GM21786 (cell line): ENCODE measurements around the gene GRB2.
"Not testable (repeated sequence)": the region's sequence is repeated elsewhere in the genome, so short reads cannot be mapped to it uniquely, and the experiment has no call there.

Experiments used
- ATAC-seq: cut with Tn5 transposase; IDR thresholded peaks from one replicate; pipeline ENCODE4 v1.9.1; 2021; ENCODE audit not compliant: unreplicated experiment

Gene GRB2

GRCh38 chr17:75321506-75321905 lies 84.0 kb downstream of the GRB2 start:
- no peak for ATAC-seq

DNA sequence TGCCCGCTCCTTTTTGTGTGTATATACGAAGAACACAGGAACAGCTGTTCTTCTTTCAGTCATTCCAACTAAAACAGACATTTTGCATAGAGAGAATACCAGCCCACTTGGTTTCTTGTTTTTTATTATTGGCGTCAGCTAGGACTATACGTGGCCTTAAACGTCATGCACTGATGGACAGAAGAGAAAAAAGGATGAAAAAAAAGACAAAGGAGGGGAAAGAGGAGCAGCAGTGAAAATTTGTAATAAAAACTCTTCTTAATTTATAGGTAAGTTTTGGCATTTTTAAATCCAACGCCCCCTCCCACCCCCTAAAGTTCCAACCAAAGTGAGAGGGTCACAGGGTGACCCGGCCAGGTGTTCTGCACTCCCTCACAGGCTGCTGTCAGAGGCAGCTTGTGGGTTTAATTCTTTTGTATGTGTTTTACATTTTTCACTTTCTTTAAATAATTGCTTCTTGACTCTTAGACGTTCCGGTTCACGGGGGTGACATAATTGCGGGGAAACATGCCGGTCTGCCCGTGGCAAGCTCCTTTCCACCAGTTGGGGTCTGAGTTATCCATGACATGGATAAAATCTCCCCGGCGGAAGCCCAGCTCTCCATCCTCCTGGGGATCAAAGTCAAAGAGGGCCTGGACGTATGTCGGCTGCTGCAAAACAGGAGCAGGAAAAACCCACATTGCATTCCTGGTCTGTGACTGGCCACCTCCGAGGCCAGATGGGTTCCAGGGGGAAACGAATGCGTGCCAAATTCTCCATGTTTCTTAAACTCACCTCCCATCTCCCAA lies 85.4 kb downstream of the GRB2 start:
- no peak for ATAC-seq

- no peak for ATAC-seq
Observed at GRCh38 chr17:75318615-75319222, 86.8 kb downstream of the GRB2 start.

DNA sequence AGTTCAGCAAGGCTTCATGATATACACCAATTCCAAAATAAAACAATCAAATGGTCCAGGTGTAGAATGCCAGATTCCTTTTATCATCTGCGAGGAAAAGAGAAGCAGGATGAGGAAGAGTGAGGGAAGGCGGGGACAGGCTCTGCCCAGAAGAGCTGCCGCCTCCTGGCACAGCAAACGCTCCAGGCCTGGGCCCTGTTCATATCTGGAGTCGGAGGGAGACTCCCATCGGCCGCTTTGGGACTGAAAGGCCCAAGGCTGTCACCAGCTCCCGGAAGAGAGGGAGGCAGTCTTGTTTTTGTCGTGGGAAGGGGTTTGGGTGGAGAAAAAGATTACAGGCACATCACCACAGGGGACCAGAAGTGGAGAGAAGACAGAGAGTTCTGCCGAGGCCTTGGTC lies 87.3 kb downstream of the GRB2 start:
- no peak for ATAC-seq

- no peak for ATAC-seq
Observed at GRCh38 chr17:75317671-75318070, 87.8 kb downstream of the GRB2 start.

GRCh38 chr17:75316253-75316652 lies 89.2 kb downstream of the GRB2 start:
- ATAC-seq, result no peak

DNA sequence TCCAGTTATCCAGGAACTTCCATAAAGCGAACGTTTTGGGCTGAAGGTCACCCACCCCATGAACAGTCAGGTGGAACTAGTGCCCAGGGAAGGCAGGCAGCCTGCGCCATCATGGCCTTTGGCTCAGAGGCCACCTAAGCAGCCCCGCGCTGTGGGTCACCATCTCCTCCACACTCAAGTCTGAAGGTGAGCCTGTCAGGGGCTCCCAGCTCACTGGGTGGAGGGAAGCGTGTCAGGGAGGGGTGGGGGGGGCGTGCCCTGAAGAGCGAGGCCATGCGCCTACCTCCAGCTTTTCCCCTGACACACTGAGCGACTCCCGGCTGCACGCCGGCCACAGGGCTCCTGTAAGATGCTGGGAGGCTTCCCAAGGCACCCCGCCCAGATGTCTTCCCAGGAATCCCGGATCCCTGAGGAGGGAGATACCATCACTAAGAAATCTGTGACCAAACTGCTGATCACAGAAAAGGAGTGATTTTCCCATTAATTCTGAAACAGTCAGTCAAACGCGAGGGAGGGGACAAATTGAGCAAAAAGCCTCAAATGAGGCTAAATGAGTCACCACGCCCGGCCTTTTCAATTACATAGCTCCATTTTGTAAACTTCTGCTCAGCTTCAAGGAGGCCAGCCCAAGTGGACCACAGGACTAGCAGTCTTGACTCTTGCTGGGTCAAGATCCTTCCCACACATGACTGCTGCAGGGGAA lies 89.8 kb downstream of the GRB2 start:
- ATAC-seq, result no peak

GRCh38 chr17:75313941-75314551 lies 91.4 kb downstream of the GRB2 start:
- ATAC-seq, result no peak

GRCh38 chr17:75308732-75309629 lies 96.5 kb downstream of the GRB2 start:
- ATAC-seq, result no peak

DNA sequence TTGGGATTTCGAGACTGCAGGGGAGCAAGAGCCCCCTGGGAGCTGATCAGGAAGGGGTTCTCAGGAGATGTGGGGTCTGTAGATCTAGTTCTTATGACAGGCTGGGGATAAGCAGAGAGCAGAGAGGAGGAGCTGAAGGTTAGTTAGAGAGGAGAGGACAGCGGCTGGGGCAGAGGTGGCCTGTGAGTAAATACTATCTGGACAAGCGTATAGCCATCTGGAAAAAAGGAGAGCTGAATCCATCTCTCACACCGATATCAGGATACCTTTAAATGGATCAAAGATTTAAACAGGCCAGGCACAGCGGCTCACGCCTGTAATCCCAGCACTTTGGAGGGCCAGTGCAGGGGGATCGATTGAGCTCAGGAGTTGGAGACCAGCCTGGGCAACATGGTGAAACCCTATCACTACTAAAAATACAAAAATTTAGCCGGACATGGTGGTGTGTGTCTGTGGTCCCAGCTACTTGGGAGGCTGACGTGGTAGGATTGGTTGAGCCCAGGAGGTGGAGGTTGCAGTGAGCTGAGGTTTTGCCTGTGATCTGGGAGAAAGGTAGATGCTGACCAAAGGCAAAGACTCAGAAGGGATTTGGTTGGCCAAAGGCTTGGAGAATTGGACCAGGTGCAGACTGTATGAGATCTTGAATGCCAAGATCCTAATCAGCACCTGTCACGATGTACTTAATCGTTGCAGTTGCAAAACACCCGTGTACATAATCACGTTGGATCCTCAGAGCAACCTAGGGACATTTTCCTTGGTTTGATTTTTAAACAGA lies 97.3 kb downstream of the GRB2 start:
- no peak for ATAC-seq

- no peak for ATAC-seq
Observed at GRCh38 chr17:75301502-75302206, 103.8 kb downstream of the GRB2 start.

- ATAC-seq, result no peak
Observed at GRCh38 chr17:75301049-75301448, 104.4 kb downstream of the GRB2 start.

DNA sequence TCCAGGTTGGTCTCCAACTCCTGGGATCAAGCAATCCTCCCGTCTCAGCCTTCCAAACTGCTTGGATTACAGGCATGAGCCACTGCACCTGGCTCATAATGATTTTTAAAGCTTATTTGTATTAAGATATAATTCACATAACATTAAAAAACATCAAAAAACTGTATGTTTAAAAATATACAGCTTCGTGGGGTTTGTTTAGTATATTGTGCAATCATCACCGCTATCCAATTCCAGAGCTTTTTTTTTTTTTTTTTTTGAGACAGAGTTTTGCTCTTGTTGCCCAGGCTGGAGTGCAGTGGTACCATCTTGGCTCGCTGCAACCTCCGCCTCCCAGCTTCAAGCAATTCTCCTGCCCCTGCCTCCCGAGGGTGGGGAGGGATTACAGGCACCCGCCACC lies 105.2 kb downstream of the GRB2 start:
- no peak for ATAC-seq

- peak; percentile 73 for ATAC-seq
Observed at GRCh38 chr17:75295201-75296158, 110.0 kb downstream of the GRB2 start.

- ATAC-seq, result not testable (repeated sequence)
Observed at GRCh38 chr17:75292810-75293448, 112.5 kb downstream of the GRB2 start.

- peak; percentile 14 for ATAC-seq
Observed at GRCh38 chr17:75289832-75290337, 115.6 kb downstream of the GRB2 start.

DNA sequence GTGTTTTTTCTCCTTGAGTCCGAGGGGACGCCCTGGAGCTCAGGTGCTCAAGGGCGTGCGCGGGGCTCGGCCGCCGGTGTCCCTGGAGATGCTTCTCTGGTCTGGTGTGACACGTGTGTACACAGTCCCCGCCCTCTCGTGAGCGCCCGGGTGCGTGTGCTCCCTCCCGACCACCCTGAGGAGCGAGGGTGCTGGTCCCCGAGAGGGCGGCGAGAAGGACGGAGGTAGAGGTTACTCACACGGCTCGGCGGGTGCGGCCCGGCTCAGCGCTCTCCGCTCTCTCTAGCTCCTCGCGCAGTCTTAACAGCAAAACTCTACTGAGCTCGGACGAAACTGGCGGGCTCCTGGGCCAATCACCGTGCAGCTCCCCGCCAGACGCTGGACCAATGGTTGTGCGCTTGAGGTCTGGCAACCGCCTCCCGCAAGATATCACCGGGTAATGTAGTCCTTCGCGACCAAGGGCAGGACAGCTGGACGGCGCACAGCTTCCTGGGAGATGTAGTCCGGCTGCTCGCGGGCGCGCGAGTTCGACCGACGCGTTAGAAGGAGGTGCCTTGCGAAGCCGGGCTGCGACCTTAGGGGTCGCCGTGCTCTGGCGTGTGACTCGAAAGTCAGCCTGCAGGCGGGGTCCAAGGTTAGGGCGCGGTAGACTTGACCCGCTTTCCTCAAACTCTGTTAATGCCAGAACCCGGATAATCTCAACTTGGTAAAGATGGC lies 116.2 kb downstream of the GRB2 start, which contains the start of gene SLC25A19:
Gene SLC25A19 (minus strand): TSS at position 319 of the 717 bp plus-strand sequence. CDS start 2,669 bp downstream, outside the sequence.
- peak; percentile 90 for ATAC-seq
